Endothelial cell of umbilical vein (primary cell): ENCODE data around the gene TGM3.

ENCODE experiments used
- CTCF ChIP-seq, 2 donors: IDR thresholded peaks; 1 replicate in 1 of 2; 2 replicates in 1 of 2; pipeline ENCODE4 v1.5.1; 2011; ENCODE audit warnings: low read length in 2 of 2, mild to moderate bottlenecking in 2 of 2, moderate library complexity in 2 of 2, control low read depth in 1 of 2, inconsistent platforms in 1 of 2, low read depth in 1 of 2; ENCODE audit not compliant: insufficient read depth in 1 of 2; ENCODE audit errors: extremely low read depth in 1 of 2
- EZH2 ChIP-seq: IDR thresholded peaks from 2 replicates; pipeline ENCODE4 v1.6.1; 2012; ENCODE audit warnings: borderline replicate concordance, low read depth, mild to moderate bottlenecking, moderate library complexity, low read length, inconsistent platforms; ENCODE audit not compliant: severe bottlenecking
- JUN ChIP-seq: IDR thresholded peaks from 2 replicates; pipeline ENCODE4 v1.6.1; 2011; ENCODE audit warnings: borderline replicate concordance, low read depth; ENCODE audit not compliant: insufficient read length, insufficient read depth
- POLR2A ChIP-seq: IDR thresholded peaks from 2 replicates; pipeline ENCODE4 v1.6.1; 2012; ENCODE audit warnings: low read depth, mild to moderate bottlenecking, control low read depth, low read length

GRCh38 chr20:2357114-2357513 lies 61.3 kb downstream of the TGM3 start:
- TF ChIP-seq POLR2A: no peak
- no peak for TF ChIP-seq CTCF (IDR thresholded peaks at IDR 0.05; ENCODE audit: extremely low read depth in 1 of 2, insufficient read depth in 1 of 2, low read depth in 1 of 2, low read length in 2 of 2)
- no peak for TF ChIP-seq JUN
- no peak for TF ChIP-seq EZH2
